NT2/D1 (cell line): ENCODE measurements around the gene BDP1.
"Not testable (repeated sequence)": the region's sequence is repeated elsewhere in the genome, so short reads cannot be mapped to it uniquely, and the experiment has no call there.

Experiments used
- DNase-seq: peaks from one replicate; pipeline ENCODE4 v3.0.0-alpha.2; 2011; ENCODE audit warnings: low read depth, low spot score
- H3K27me3 ChIP-seq: 2 replicates; pipeline ENCODE4 v1.6.0; 2011; ENCODE audit warnings: mild to moderate bottlenecking; ENCODE audit not compliant: insufficient read length, insufficient read depth
- H3K36me3 ChIP-seq: 2 replicates; pipeline ENCODE4 v1.6.1; 2011; ENCODE audit warnings: mild to moderate bottlenecking, low read length, mixed read lengths; ENCODE audit not compliant: insufficient read depth, insufficient read length
- H3K4me1 ChIP-seq: 2 replicates; pipeline ENCODE4 v1.5.1; 2011; ENCODE audit not compliant: insufficient read depth, insufficient read length
- H3K4me3 ChIP-seq: 2 replicates; pipeline ENCODE4 v1.5.1; 2011; ENCODE audit warnings: low read depth; ENCODE audit not compliant: insufficient read length
- H3K9ac ChIP-seq: 2 replicates; pipeline ENCODE4 v1.6.0; 2011; ENCODE audit warnings: low read depth; ENCODE audit not compliant: insufficient read length
- H3K9me3 ChIP-seq: 2 replicates; pipeline ENCODE4 v1.5.1; 2011; ENCODE audit warnings: mild to moderate bottlenecking, low read length; ENCODE audit not compliant: insufficient read depth
- SUZ12 ChIP-seq: IDR thresholded peaks from 2 replicates; pipeline ENCODE4 v1.6.1; 2011; ENCODE audit not compliant: insufficient read length, insufficient read depth; ENCODE audit errors: extremely low read depth
- YY1 ChIP-seq: IDR thresholded peaks from 2 replicates; pipeline ENCODE4 v1.6.1; 2011; ENCODE audit not compliant: insufficient read length, insufficient read depth
- ZNF274 ChIP-seq: IDR thresholded peaks from 2 replicates; pipeline ENCODE4 v1.6.1; 2011; ENCODE audit warnings: mild to moderate bottlenecking, low read depth, low read length

BDP1 gene

GRCh38 chr5:71597001-71597400, 141.6 kb downstream of the BDP1 start:
- no peaks in the 10 kb centered on the region for H3K9me3 ChIP-seq
- no peaks in the 10 kb centered on the region for H3K27me3 ChIP-seq
- no peak overlapping the region for H3K4me3 ChIP-seq
- H3K4me1 ChIP-seq, result no peaks in the 10 kb centered on the region
- no peak overlapping the region for H3K9ac ChIP-seq
- H3K36me3 ChIP-seq, result peaks cover 15% of the 10 kb centered on the region
- no peak for TF ChIP-seq YY1
- no peak for TF ChIP-seq SUZ12
- TF ChIP-seq ZNF274, result no peak
- DNase-seq, result no peak

- peaks cover 27% of the 10 kb centered on the region for H3K36me3 ChIP-seq
- H3K4me3 ChIP-seq, result no peak overlapping the region
These were observed 145.3 kb downstream of the BDP1 start for GRCh38 chr5:71600783-71601182.

GRCh38 chr5:71601222-71602026, 146.0 kb downstream of the BDP1 start:
- DNase-seq, result peak; percentile 35
- no peak overlapping the region for H3K9ac ChIP-seq
- no peak overlapping the region for H3K4me3 ChIP-seq
- H3K27me3 ChIP-seq, result no peaks in the 10 kb centered on the region
- TF ChIP-seq SUZ12 (no peak), YY1 (no peak), ZNF274 (no peak)
- H3K36me3 ChIP-seq, result peaks cover 27% of the 10 kb centered on the region
- H3K9me3 ChIP-seq, result no peaks in the 10 kb centered on the region
- H3K4me1 ChIP-seq, result no peaks in the 10 kb centered on the region

More at GRCh38 chr5:71600783-71601182, 145.3 kb downstream of the BDP1 start:
- Histone ChIP-seq H3K9ac (no peak overlapping the region), H3K4me1 (no peaks in the 10 kb centered on the region), H3K9me3 (no peaks in the 10 kb centered on the region), H3K27me3 (no peaks in the 10 kb centered on the region)
- TF ChIP-seq YY1 (no peak), SUZ12 (no peak), ZNF274 (no peak)
- no peak for DNase-seq

- H3K4me3 ChIP-seq, H3K4me1 ChIP-seq, DNase-seq: not testable (repeated sequence)
These were observed 154.5 kb downstream of the BDP1 start for GRCh38 chr5:71609916-71610315.

GRCh38 chr5:71615809-71616208, 160.4 kb downstream of the BDP1 start:
- H3K36me3 ChIP-seq, result peaks cover 15% of the 10 kb centered on the region

More at GRCh38 chr5:71609916-71610315, 154.5 kb downstream of the BDP1 start:
- not testable (repeated sequence) for H3K9ac ChIP-seq, H3K36me3 ChIP-seq, H3K27me3 ChIP-seq
- H3K9me3 ChIP-seq, result peaks cover 12% of the 10 kb centered on the region; the same call in 1 of the 2 replicates

More at GRCh38 chr5:71615809-71616208, 160.4 kb downstream of the BDP1 start:
- no peak overlapping the region for H3K4me3 ChIP-seq
- H3K9ac ChIP-seq, result no peak overlapping the region
- H3K9me3 ChIP-seq, result peaks cover 7% of the 10 kb centered on the region; the same call in 1 of the 2 replicates
- TF ChIP-seq YY1 (no peak), ZNF274 (no peak), SUZ12 (no peak)
- no peaks in the 10 kb centered on the region for H3K4me1 ChIP-seq
- no peaks in the 10 kb centered on the region for H3K27me3 ChIP-seq
- no peak for DNase-seq
